ENCODE data around the gene TENT5A. TPM values are rescaled to one million over a fixed set of nuclear protein-coding genes. Genes with fewer than 3 reads are reported as not detected.

Gene TENT5A
- total RNA-seq, 1 donor from 2014 or later: 2.7 TPM

GRCh38 chr6:81789291-81789690 lies 36.8 kb upstream of the TENT5A start:
- Mint-ChIP-seq H3K27me3 (ENCODE audit: unreplicated experiment) (no peaks in the 10 kb centered on the region), H3K36me3 (ENCODE audit: unreplicated experiment) (no peaks in the 10 kb centered on the region), H3K4me3 (ENCODE audit: unreplicated experiment) (no peak overlapping the region), H3K27ac (ENCODE audit: unreplicated experiment) (no peak overlapping the region), H3K9me3 (ENCODE audit: unreplicated experiment) (peaks cover 2% of the 10 kb centered on the region), H3K4me1 (ENCODE audit: low read depth, unreplicated experiment) (no peaks in the 10 kb centered on the region)
- TF ChIP-seq CTCF (IDR thresholded peaks at IDR 0.05; ENCODE audit: partially characterized antibody, unreplicated experiment): no peak
- no peak for DNase-seq

DNA sequence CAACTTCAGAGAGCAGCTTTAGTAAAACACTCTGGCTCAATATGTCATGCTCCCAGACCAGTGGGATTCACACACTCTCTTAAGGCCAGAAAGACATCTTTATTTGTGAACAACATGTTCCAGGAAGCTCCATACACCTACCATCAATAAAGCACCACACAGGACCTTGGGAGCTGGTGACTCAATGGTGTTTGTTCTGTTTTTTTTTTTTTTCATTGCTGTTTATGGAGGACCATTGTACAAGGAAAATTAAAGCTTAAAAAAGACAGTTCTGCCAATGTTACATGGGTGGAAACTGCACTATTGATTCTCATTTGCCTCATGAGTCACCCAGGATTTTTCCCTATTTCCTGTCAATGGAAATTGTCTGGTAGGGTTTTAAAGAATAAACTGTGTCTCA lies 36.3 kb upstream of the TENT5A start:
- no peak overlapping the region for H3K4me3 Mint-ChIP-seq (ENCODE audit: unreplicated experiment)
- no peaks in the 10 kb centered on the region for H3K36me3 Mint-ChIP-seq (ENCODE audit: unreplicated experiment)
- no peaks in the 10 kb centered on the region for H3K4me1 Mint-ChIP-seq (ENCODE audit: low read depth, unreplicated experiment)
- DNase-seq: no peak
- H3K27ac Mint-ChIP-seq (ENCODE audit: unreplicated experiment): no peak overlapping the region
- H3K27me3 Mint-ChIP-seq (ENCODE audit: unreplicated experiment): no peaks in the 10 kb centered on the region
- H3K9me3 Mint-ChIP-seq (ENCODE audit: unreplicated experiment): peaks cover 2% of the 10 kb centered on the region
- no peak for TF ChIP-seq CTCF (IDR thresholded peaks at IDR 0.05; ENCODE audit: partially characterized antibody, unreplicated experiment)

DNA sequence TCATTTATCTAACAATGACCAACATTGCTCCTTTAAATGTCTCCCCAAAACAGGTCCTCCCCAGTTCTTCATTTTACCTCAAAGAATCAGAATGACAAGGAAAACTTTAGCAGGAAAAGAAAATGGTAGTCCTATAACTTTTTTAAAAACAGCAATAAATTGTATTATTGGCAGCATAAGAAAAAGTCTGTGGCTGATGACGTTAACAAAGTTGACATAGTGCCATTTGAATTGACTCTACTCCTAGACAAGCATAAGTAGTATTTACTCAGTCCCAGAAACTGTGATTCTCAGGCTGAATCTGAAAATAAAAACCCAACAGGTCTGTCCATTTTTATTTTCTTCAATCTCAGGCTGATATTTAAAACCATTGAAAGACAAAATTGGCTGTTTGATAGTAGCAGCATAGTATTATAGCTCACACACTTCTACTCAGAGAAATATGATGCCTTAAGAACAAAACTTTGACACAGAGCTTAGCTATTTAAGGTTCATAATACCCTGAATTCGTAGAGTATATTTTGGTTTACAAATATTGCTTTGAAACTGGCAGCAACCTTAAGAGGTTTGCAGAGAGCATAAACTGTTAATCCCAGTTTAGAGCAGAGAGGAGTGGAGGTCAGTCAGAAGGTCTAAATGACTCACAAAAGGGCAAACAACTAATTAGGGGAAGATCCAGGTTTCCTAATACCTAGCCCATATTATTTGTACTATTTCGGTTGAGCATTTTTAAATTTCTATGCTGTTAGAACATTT lies 35.0 kb upstream of the TENT5A start:
- no peaks in the 10 kb centered on the region for H3K27me3 Mint-ChIP-seq (ENCODE audit: unreplicated experiment)
- H3K27ac Mint-ChIP-seq (ENCODE audit: unreplicated experiment): no peak overlapping the region

DNA sequence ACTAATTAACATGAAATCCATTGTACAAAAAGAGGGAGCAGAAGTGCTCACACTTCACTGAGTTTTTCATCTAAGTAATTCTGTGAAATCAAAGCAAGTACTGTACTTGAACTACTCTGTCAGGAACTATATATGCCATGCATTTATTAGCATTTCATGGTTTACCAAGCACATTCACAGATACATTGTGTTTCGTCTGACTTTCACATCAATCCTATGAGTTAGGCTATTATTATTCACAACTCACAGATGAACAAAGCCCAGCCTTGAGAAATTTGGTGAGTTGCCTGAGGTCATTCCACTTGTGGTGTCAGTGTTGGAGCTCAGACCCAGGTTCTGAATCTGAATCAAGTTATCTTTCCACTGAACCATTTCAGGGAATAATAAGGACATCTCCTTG lies 33.7 kb upstream of the TENT5A start:
- no peaks in the 10 kb centered on the region for H3K4me1 Mint-ChIP-seq (ENCODE audit: low read depth, unreplicated experiment)

More for the DNA sequence above, 35.0 kb upstream of the TENT5A start:
- Mint-ChIP-seq H3K9me3 (ENCODE audit: unreplicated experiment) (peaks cover 2% of the 10 kb centered on the region), H3K4me1 (ENCODE audit: low read depth, unreplicated experiment) (no peaks in the 10 kb centered on the region), H3K36me3 (ENCODE audit: unreplicated experiment) (no peaks in the 10 kb centered on the region), H3K4me3 (ENCODE audit: unreplicated experiment) (no peak overlapping the region)
- DNase-seq: no peak
- TF ChIP-seq CTCF (IDR thresholded peaks at IDR 0.05; ENCODE audit: partially characterized antibody, unreplicated experiment): no peak

More for the DNA sequence above, 33.7 kb upstream of the TENT5A start:
- Mint-ChIP-seq H3K4me3 (ENCODE audit: unreplicated experiment) (no peak overlapping the region), H3K36me3 (ENCODE audit: unreplicated experiment) (no peaks in the 10 kb centered on the region), H3K27me3 (ENCODE audit: unreplicated experiment) (no peaks in the 10 kb centered on the region), H3K9me3 (ENCODE audit: unreplicated experiment) (peaks cover 2% of the 10 kb centered on the region), H3K27ac (ENCODE audit: unreplicated experiment) (no peak overlapping the region)
- DNase-seq: no peak
- TF ChIP-seq CTCF (IDR thresholded peaks at IDR 0.05; ENCODE audit: partially characterized antibody, unreplicated experiment): no peak
